Vein endothelial cell (primary cell): Measurements from ENCODE around the gene UROD. TPM values are rescaled to one million over a fixed set of nuclear protein-coding genes. Genes with fewer than 3 reads are reported as not detected.

Experiments used
- total RNA-seq: library from RNA; depleted of rRNA; stranded (reverse); fragments of >200 nt; gene quantifications from 2 replicates; pipeline ENCODE4 v1.2.3, GENCODE V29; 2012

The UROD gene
- total RNA-seq: 188 and 200 TPM in 2 replicates

GRCh38 chr1:45011837-45012638 is at the start of gene UROD:
Gene UROD, plus strand, starts transcription at chr1:45012254. Its CDS starts 12 bp downstream, at chr1:45012266.

GRCh38 chr1:45010855-45011811 is 921 bp upstream of the UROD start, which contains the start of gene HECTD3:
Gene HECTD3, minus strand, starts transcription at chr1:45011324. Its CDS starts 67 bp downstream, at chr1:45011257.

Other genes starting within 250 kb of the UROD start
- 1,543 and 1,595 TPM in 2 replicates for gene RPS8, start 236.7 kb upstream of the UROD start, total RNA-seq
- 0.33 TPM in 1 of 2 replicates, not detected in the other for gene BEST4, start 224.1 kb upstream of the UROD start, total RNA-seq
- 47.4 and 49.3 TPM in 2 replicates for gene PLK3, start 211.9 kb upstream of the UROD start, total RNA-seq
- not detected in 2 replicates for gene DYNLT4, start 204.9 kb upstream of the UROD start, total RNA-seq
- 17.3 and 32.7 TPM in 2 replicates for gene BTBD19, start 203.7 kb upstream of the UROD start, total RNA-seq
- under 0.01 and 0.29 TPM in 2 replicates for gene PTCH2, start 169.0 kb upstream of the UROD start, total RNA-seq
- 30.4 and 34.9 TPM in 2 replicates for gene EIF2B3, start 25.7 kb upstream of the UROD start, total RNA-seq
- gene HECTD3, start 930 bp upstream of the UROD start, total RNA-seq: 39.4 and 45.7 TPM in 2 replicates
- gene ZSWIM5, start 194.4 kb downstream of the UROD start, total RNA-seq: 1.8 and 4.2 TPM in 2 replicates